ENCODE measurements around the gene SCGB3A2. TPM values are rescaled to one million over a fixed set of nuclear protein-coding genes. Genes with fewer than 3 reads are reported as not detected.
A peak's percentile ranks its signal among the peaks of the same experiment; 100 is the strongest.

SCGB3A2 gene
- polyA plus RNA-seq, 1 of the 3 experiments (the other 2 are of a cell fraction), result not detected

- Histone ChIP-seq H3K4me2 (peak overlapping the region; percentile 54; the same call in 1 of the 2 replicates), H3K9ac (peak overlapping the region; percentile 55), H4K20me1 (ENCODE audit: insufficient read depth) (no peaks in the 10 kb centered on the region), H3K4me3 (ENCODE audit: low read depth in 2 of 2, low read length in 1 of 2) (peak overlapping the region in 1 of 2 experiments; percentile 48; a peak in 1 of 4 replicates), H3K79me2 (ENCODE audit: insufficient read depth) (peaks cover 33% of the 10 kb centered on the region), H3F3A (replicated peaks; ENCODE audit: insufficient read depth) (peaks cover 25% of the 10 kb centered on the region), H3K27me3 (ENCODE audit: insufficient read depth) (no peaks in the 10 kb centered on the region), H3K4me1 (ENCODE audit: control insufficient read depth in 1 of 2, insufficient read depth in 2 of 2, low read depth in 1 of 2, low read length in 1 of 2) (peaks cover 2 to 39% of the 10 kb centered on the region in 2 experiments; a peak in 3 of 4 replicates), H3K27ac (ENCODE audit: low read depth in 2 of 2, low read length in 1 of 2) (peak overlapping the region in 1 of 2 experiments; percentile 85; a peak in 2 of 4 replicates), H3K9me2 (no peaks in the 10 kb centered on the region), H3K36me3 (replicated peaks in 1 of 2; ENCODE audit: control insufficient read depth in 1 of 2, insufficient read depth in 2 of 2, low read length in 1 of 2) (no peaks in the 10 kb centered on the region), H2AFZ (ENCODE audit: low read depth) (no peak overlapping the region), H3K9me3 (no peaks in the 10 kb centered on the region)
- CTCF ChIA-PET, result interaction anchor here (0.9 kb wide), 1 partner anchor 15 kb away, joined by 3 read pairs; no protein-coding TSS in a partner anchor
- TF ChIP-seq NFIC (IDR thresholded peaks at IDR 0.05; ENCODE audit: borderline replicate concordance) (no peak), RAD21 (IDR thresholded peaks at IDR 0.05; ENCODE audit: low read length) (no peak), REST (IDR thresholded peaks at IDR 0.05; ENCODE audit: low read depth, low read length) (no peak), GABPA (IDR thresholded peaks at IDR 0.05; ENCODE audit: low read depth) (no peak), IRF3 (IDR thresholded peaks at IDR 0.05; ENCODE audit: low read depth, low read length) (no peak), SIN3A (IDR thresholded peaks at IDR 0.05; ENCODE audit: borderline replicate concordance, low read depth, low read length) (no peak), RXRA (IDR thresholded peaks at IDR 0.05; ENCODE audit: borderline replicate concordance, low read depth) (no peak), EZH2phosphoT487 (IDR thresholded peaks at IDR 0.05; ENCODE audit: borderline replicate concordance, low read depth) (no peak), PBX3 (IDR thresholded peaks at IDR 0.05) (no peak), ELF1 (IDR thresholded peaks at IDR 0.05) (no peak), FOSL2 (IDR thresholded peaks at IDR 0.05; ENCODE audit: borderline replicate concordance, low read depth) (no peak), MAX (IDR thresholded peaks at IDR 0.05; ENCODE audit: low read depth) (no peak), POLR2AphosphoS5 (IDR thresholded peaks at IDR 0.05; ENCODE audit: low read depth, low read length) (no peak), MXI1 (IDR thresholded peaks at IDR 0.05; ENCODE audit: low read depth, low read length) (no peak)
- DNase-seq, result no peak
- POLR2A ChIA-PET, result no interaction called here
- WGBS (ENCODE audit: low lambda C conversion rate), result 73% methylated on average over 4 of the region's 4 CpGs
These were observed 25.6 kb downstream of the SCGB3A2 start for GRCh38 chr5:147904110-147904509.

All from SK-N-SH (cell line).